Left hindlimb (tissue), 1 donor: Measurements from ENCODE around the gene PLPP4.
"Not testable (repeated sequence)": the region's sequence is repeated elsewhere in the genome, so short reads cannot be mapped to it uniquely, and the experiment has no call there.

Experiments used
- DNase-seq: peaks from one replicate; pipeline ENCODE4 v3.0.0-alpha.2; 2018

PLPP4 gene

GRCh38 chr10:120492346-120492745, 35.3 kb downstream of the PLPP4 start:
- no peak for DNase-seq

- no peak for DNase-seq
These were observed 36.6 kb downstream of the PLPP4 start for GRCh38 chr10:120493411-120494312.

GRCh38 chr10:120494313-120494710, 37.3 kb downstream of the PLPP4 start:
- no peak for DNase-seq

- no peak for DNase-seq
These were observed 38.4 kb downstream of the PLPP4 start for GRCh38 chr10:120495226-120496009.

- no peak for DNase-seq
These were observed 42.9 kb downstream of the PLPP4 start for GRCh38 chr10:120499883-120500282.

GRCh38 chr10:120503689-120504088, 46.7 kb downstream of the PLPP4 start:
- DNase-seq: no peak

- DNase-seq: not testable (repeated sequence)
These were observed 47.2 kb downstream of the PLPP4 start for GRCh38 chr10:120504227-120504626.

GRCh38 chr10:120505056-120505455, 48.0 kb downstream of the PLPP4 start:
- no peak for DNase-seq

- DNase-seq: no peak
These were observed 48.8 kb downstream of the PLPP4 start for GRCh38 chr10:120505866-120506265.

- no peak for DNase-seq
These were observed 49.6 kb downstream of the PLPP4 start for GRCh38 chr10:120506674-120507073.

- DNase-seq: no peak
These were observed 50.1 kb downstream of the PLPP4 start for GRCh38 chr10:120507175-120507574.

- no peak for DNase-seq
These were observed 50.6 kb downstream of the PLPP4 start for GRCh38 chr10:120507651-120508050.

GRCh38 chr10:120508393-120508792, 51.4 kb downstream of the PLPP4 start:
- DNase-seq: no peak

- DNase-seq: no peak
These were observed 51.9 kb downstream of the PLPP4 start for GRCh38 chr10:120508966-120509365.

GRCh38 chr10:120511165-120511564, 54.1 kb downstream of the PLPP4 start:
- DNase-seq: no peak

- DNase-seq: no peak
These were observed 56.3 kb downstream of the PLPP4 start for GRCh38 chr10:120513307-120513796.

GRCh38 chr10:120514035-120514620, 57.1 kb downstream of the PLPP4 start:
- DNase-seq: peak; percentile 40

- no peak for DNase-seq
These were observed 57.9 kb downstream of the PLPP4 start for GRCh38 chr10:120514959-120515358.

GRCh38 chr10:120515741-120516140, 58.7 kb downstream of the PLPP4 start:
- no peak for DNase-seq

- DNase-seq: no peak
These were observed 59.4 kb downstream of the PLPP4 start for GRCh38 chr10:120516426-120516825.

- no peak for DNase-seq
These were observed 60.2 kb downstream of the PLPP4 start for GRCh38 chr10:120517196-120517595.

- DNase-seq: no peak
These were observed 61.0 kb downstream of the PLPP4 start for GRCh38 chr10:120517881-120518484.

- DNase-seq: no peak
These were observed 64.9 kb downstream of the PLPP4 start for GRCh38 chr10:120521880-120522279.
